NT2/D1 (cell line): Measurements from ENCODE around the gene PDE6A.

Source experiments
- SUZ12 ChIP-seq: IDR thresholded peaks from 2 replicates; pipeline ENCODE4 v1.6.1; 2011; ENCODE audit not compliant: insufficient read length, insufficient read depth; ENCODE audit errors: extremely low read depth
- YY1 ChIP-seq: IDR thresholded peaks from 2 replicates; pipeline ENCODE4 v1.6.1; 2011; ENCODE audit not compliant: insufficient read length, insufficient read depth

- TF ChIP-seq YY1 (no peak), SUZ12 (no peak)
These were observed 136.2 kb downstream of the PDE6A start for GRCh38 chr5:149808264-149808982.
